Mesendoderm (in vitro differentiated cells): ENCODE measurements around the gene PMEL. TPM values are rescaled to one million over a fixed set of nuclear protein-coding genes. Genes with fewer than 3 reads are reported as not detected.

Source experiments
- DNase-seq: peaks from one replicate; pipeline ENCODE4 v3.0.0; 2013
- H2AK5ac ChIP-seq: 2 replicates; pipeline ENCODE4 v1.6.1; 2013; ENCODE audit warnings: low read length, inconsistent platforms
- H2BK120ac ChIP-seq: 2 replicates; pipeline ENCODE4 v1.6.1; 2013; ENCODE audit warnings: low read depth, mild to moderate bottlenecking, low read length, moderate library complexity, mixed read lengths
- H2BK15ac ChIP-seq: replicated peaks from 2 replicates; pipeline ENCODE4 v1.6.1; 2013; ENCODE audit warnings: low read depth, mild to moderate bottlenecking, moderate library complexity
- H2BK5ac ChIP-seq: 2 replicates; pipeline ENCODE4 v1.6.1; 2013; ENCODE audit warnings: low read length, inconsistent platforms
- H3K18ac ChIP-seq: 2 replicates; pipeline ENCODE4 v1.6.1; 2013; ENCODE audit warnings: mild to moderate bottlenecking, low read length, mixed read lengths
- H3K23ac ChIP-seq: one replicate; pipeline ENCODE4 v1.6.1; 2013; ENCODE audit warnings: low read length
- H3K27ac ChIP-seq: 2 replicates; pipeline ENCODE4 v1.5.1; 2013; ENCODE audit warnings: low read depth, mild to moderate bottlenecking, inconsistent platforms, low read length, moderate library complexity
- H3K27me3 ChIP-seq: 2 replicates; pipeline ENCODE4 v1.6.1; 2013; ENCODE audit warnings: low read length, control low read depth, mild to moderate bottlenecking, inconsistent platforms; ENCODE audit not compliant: insufficient read depth, poor library complexity
- H3K36me3 ChIP-seq: 2 replicates; pipeline ENCODE4 v1.6.1; 2013; ENCODE audit warnings: low read length, inconsistent platforms; ENCODE audit not compliant: control insufficient read depth, insufficient read depth
- H3K4ac ChIP-seq: one replicate; pipeline ENCODE4 v1.6.1; 2013; ENCODE audit warnings: low read depth, mild to moderate bottlenecking, low read length, moderate library complexity
- H3K4me1 ChIP-seq: 2 replicates; pipeline ENCODE4 v1.6.1; 2013; ENCODE audit warnings: low read depth, low read length, inconsistent platforms; ENCODE audit not compliant: control insufficient read depth
- H3K4me2 ChIP-seq: 2 replicates; pipeline ENCODE4 v1.6.1; 2013; ENCODE audit warnings: low read length
- H3K4me3 ChIP-seq: 2 replicates; pipeline ENCODE4 v1.5.1; 2013; ENCODE audit warnings: mild to moderate bottlenecking, low read length
- H3K56ac ChIP-seq: one replicate; pipeline ENCODE4 v1.6.1; 2013; ENCODE audit warnings: low read length
- H3K79me1 ChIP-seq: 2 replicates; pipeline ENCODE4 v1.6.1; 2013; ENCODE audit warnings: low read length, inconsistent platforms
- H3K79me2 ChIP-seq: 2 replicates; pipeline ENCODE4 v1.6.1; 2013; ENCODE audit warnings: mild to moderate bottlenecking, low read length; ENCODE audit not compliant: control insufficient read depth, insufficient read depth
- H3K9ac ChIP-seq: 2 replicates; pipeline ENCODE4 v1.6.1; 2013; ENCODE audit warnings: low read length, inconsistent platforms
- H4K5ac ChIP-seq: one replicate; pipeline ENCODE4 v1.6.1; 2013; ENCODE audit warnings: low read length
- H4K8ac ChIP-seq: one replicate; pipeline ENCODE4 v1.6.1; 2013; ENCODE audit warnings: low read depth, mild to moderate bottlenecking, control low read depth, low read length, moderate library complexity
- WGBS: extraction: QIAGEN DNeasy Blood & Tissue Kit; methylation state at CpG from one replicate; pipeline ENCODE4 v1.1.7; 2013; ENCODE audit warnings: low lambda C conversion rate, missing lambda C conversion rate; ENCODE audit not compliant: insufficient coverage; ENCODE audit errors: extremely low coverage; 5-methylcytosine and 5-hydroxymethylcytosine counted together
- polyA plus RNA-seq, 2 experiments: library from polyadenylated mRNA; stranded (reverse); fragments of 200-250 nt; gene quantifications; one replicate each; pipeline ENCODE4 v1.2.3, GENCODE V29; 2013

The PMEL gene
- polyA plus RNA-seq (2013, experiment 1 of 2) = 24.6 TPM
- polyA plus RNA-seq (2013, experiment 2 of 2) = 23.0 TPM

DNA sequence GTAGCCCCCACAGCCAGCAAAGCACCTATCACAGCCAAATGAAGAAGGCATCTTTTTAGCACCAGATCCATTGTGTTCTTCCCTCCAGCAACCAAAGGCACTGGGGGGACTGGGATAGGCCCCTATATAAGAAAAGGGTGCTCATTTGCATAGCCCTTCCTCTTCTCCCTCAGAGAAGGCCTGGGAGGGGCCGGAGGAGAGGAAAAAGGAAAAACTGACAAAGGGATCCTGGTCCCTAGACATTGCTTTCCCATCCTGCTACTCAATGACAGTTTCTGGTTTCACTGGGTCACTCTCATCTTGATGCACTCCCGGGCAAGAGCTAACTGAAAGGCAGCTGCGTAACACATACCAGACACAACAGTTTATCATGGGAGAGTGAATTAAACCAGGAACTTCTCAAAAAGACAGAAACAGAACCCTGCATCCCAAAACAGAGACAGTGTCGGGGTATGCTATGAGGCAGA, at the start of gene PMEL:
TSS of gene PMEL (minus strand) at position 102 of the 467 bp plus-strand sequence. CDS start at position 71, 31 bp downstream.
- peaks cover 8% of the 10 kb centered on the region for H3K79me1 ChIP-seq
- peak within 1 kb of the TSS; percentile 76 for H2BK5ac ChIP-seq
- H3K9ac ChIP-seq = peak within 1 kb of the TSS; percentile 92
- H4K5ac ChIP-seq = no peak within 1 kb of the TSS
- H3K27ac ChIP-seq = peak within 1 kb of the TSS; percentile 84
- H3K18ac ChIP-seq = peak within 1 kb of the TSS; percentile 91
- no peak within 1 kb of the TSS for H3K4ac ChIP-seq
- no peak within 1 kb of the TSS for H4K8ac ChIP-seq
- H3K27me3 ChIP-seq = no peaks in the 10 kb centered on the region
- H3K23ac ChIP-seq = no peak within 1 kb of the TSS
- peak within 1 kb of the TSS; percentile 93 for H3K56ac ChIP-seq
- H3K4me3 ChIP-seq = peak within 1 kb of the TSS; percentile 86
- peaks cover 15% of the 10 kb centered on the region for H3K79me2 ChIP-seq
- H3K4me1 ChIP-seq = peaks cover 16% of the 10 kb centered on the region
- H2BK15ac ChIP-seq = no peak within 1 kb of the TSS
- DNase-seq = peak; percentile 56
- peak within 1 kb of the TSS; percentile 93 for H3K4me2 ChIP-seq
- H2AK5ac ChIP-seq = no peak within 1 kb of the TSS
- WGBS = no CpG with 5 or more reads among the region's 4 CpGs
- H3K36me3 ChIP-seq = peaks cover 2% of the 10 kb centered on the region
- no peak within 1 kb of the TSS for H2BK120ac ChIP-seq

DNA sequence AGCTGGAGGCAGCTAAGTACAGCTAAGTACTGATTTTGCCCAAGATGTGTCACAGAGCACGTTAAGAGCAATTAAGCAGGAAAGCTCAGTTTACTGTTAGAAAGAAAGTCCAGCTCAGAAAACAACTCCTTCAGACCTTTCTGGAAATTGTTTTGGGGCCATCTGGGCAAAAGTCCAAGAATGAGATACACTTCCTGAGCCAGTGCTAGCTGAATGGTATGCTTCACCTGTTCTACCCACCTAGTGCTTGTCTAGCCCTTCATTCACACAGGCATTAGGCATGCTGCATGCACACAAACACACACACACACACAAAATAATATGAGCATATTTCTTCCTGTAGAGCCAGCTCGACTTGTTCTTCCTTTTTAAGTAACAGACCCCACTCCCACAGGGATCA, 48.4 kb upstream of the PMEL start:
- H2BK120ac ChIP-seq = no peak overlapping the region
- no peak overlapping the region for H3K23ac ChIP-seq
- H2AK5ac ChIP-seq = no peak overlapping the region
- H3K18ac ChIP-seq = no peak overlapping the region
- H3K79me2 ChIP-seq = no peaks in the 10 kb centered on the region
- no peaks in the 10 kb centered on the region for H3K36me3 ChIP-seq
- no peak for DNase-seq
- no peak overlapping the region for H3K9ac ChIP-seq
- H4K8ac ChIP-seq = no peak overlapping the region
- H3K4me2 ChIP-seq = no peak overlapping the region
- no peak overlapping the region for H3K27ac ChIP-seq
- H3K4me1 ChIP-seq = no peaks in the 10 kb centered on the region
- H3K79me1 ChIP-seq = no peaks in the 10 kb centered on the region
- no peak overlapping the region for H4K5ac ChIP-seq
- H3K56ac ChIP-seq = no peak overlapping the region
- WGBS = no CpG with 5 or more reads among the region's 2 CpGs
- H3K27me3 ChIP-seq = no peaks in the 10 kb centered on the region
- H3K4ac ChIP-seq = no peak overlapping the region
- H2BK15ac ChIP-seq = no peak overlapping the region
- H3K4me3 ChIP-seq = no peak overlapping the region
- no peak overlapping the region for H2BK5ac ChIP-seq

- H3K4me1 ChIP-seq = no peaks in the 10 kb centered on the region
- DNase-seq = no peak
- H3K9ac ChIP-seq = no peak overlapping the region
- no peaks in the 10 kb centered on the region for H3K79me1 ChIP-seq
- H2BK120ac ChIP-seq = no peak overlapping the region
- no peaks in the 10 kb centered on the region for H3K36me3 ChIP-seq
- no peak overlapping the region for H3K4ac ChIP-seq
- H2BK5ac ChIP-seq = no peak overlapping the region
- H3K27me3 ChIP-seq = no peaks in the 10 kb centered on the region
- whole genome bisulfite sequencing = no CpG with 5 or more reads among the region's 5 CpGs
- H3K18ac ChIP-seq = no peak overlapping the region
- no peaks in the 10 kb centered on the region for H3K79me2 ChIP-seq
- no peak overlapping the region for H3K4me3 ChIP-seq
- no peak overlapping the region for H3K27ac ChIP-seq
- no peak overlapping the region for H3K56ac ChIP-seq
- H4K8ac ChIP-seq = no peak overlapping the region
- no peak overlapping the region for H4K5ac ChIP-seq
- H2BK15ac ChIP-seq = no peak overlapping the region
- H3K4me2 ChIP-seq = no peak overlapping the region
- no peak overlapping the region for H3K23ac ChIP-seq
- no peak overlapping the region for H2AK5ac ChIP-seq
Observed at GRCh38 chr12:56013482-56013881, 47.6 kb upstream of the PMEL start.

DNA sequence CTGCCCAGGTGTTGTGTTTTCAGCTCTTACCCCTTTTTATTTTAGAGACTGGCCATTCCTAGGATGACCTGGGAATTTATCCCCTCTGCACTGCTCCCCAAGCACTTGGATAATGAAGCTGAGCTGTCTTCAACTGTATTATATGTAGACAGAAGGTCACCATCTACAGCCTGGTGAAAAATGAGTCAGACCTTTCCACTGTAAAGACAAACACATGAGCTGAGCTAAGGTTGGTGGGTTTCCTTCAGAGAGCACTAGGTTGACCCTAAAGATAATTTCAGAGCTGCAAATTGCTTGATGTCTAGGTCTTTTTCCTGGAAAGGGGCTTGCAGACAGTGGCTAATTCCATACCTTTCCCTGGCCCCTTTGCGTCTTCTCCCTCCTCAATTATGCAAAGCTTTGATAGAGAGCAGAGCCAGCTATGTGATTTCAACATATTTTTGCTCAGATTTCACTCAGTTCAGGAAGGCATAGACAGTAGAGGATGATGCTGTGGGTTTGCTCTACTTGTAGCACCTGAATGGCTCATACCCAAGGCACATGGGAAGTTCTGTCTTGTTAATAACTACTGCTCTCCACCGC, 45.8 kb upstream of the PMEL start:
- no peak overlapping the region for H3K56ac ChIP-seq

DNA sequence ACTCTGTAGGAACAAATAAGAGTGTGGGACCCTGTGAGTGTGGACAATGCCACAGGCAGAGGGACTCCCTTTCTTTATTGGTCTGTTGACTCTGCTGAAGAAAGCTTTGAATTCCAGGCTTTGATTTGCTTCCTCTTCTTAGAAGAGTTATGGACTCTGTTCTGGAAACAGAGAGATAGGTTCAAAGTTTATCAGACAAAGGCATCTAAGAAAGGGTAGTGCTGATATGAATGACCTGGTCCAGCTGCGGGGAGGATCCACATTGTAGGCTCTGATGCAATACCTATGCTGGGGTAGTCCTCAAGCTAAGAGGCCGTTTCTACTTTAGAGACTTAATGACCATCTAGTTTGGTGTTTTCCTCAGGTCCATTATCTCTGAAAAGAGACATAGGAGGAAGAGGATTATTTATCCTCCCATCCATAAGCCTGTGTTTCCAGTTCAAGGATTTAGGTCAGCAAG, 44.3 kb upstream of the PMEL start:
- Histone ChIP-seq H4K8ac (no peak overlapping the region), H3K4me2 (no peak overlapping the region), H2BK120ac (no peak overlapping the region), H3K36me3 (no peaks in the 10 kb centered on the region), H4K5ac (no peak overlapping the region), H3K23ac (no peak overlapping the region), H3K79me1 (no peaks in the 10 kb centered on the region), H3K9ac (no peak overlapping the region), H2BK15ac (no peak overlapping the region), H3K79me2 (no peaks in the 10 kb centered on the region), H2BK5ac (no peak overlapping the region), H3K4me3 (no peak overlapping the region), H3K56ac (no peak overlapping the region), H3K27ac (no peak overlapping the region), H3K27me3 (no peaks in the 10 kb centered on the region), H3K4me1 (no peaks in the 10 kb centered on the region), H2AK5ac (no peak overlapping the region), H3K4ac (no peak overlapping the region), H3K18ac (no peak overlapping the region)
- no peak for DNase-seq
- WGBS = no CpG with 5 or more reads among the region's 2 CpGs

More for the DNA sequence above, 45.8 kb upstream of the PMEL start:
- no peak overlapping the region for H2BK15ac ChIP-seq
- H3K4ac ChIP-seq = no peak overlapping the region
- H3K27ac ChIP-seq = no peak overlapping the region
- WGBS = no CpG with 5 or more reads among the region's 2 CpGs
- no peaks in the 10 kb centered on the region for H3K4me1 ChIP-seq
- no peak overlapping the region for H3K4me3 ChIP-seq
- H3K79me2 ChIP-seq = no peaks in the 10 kb centered on the region
- H3K27me3 ChIP-seq = no peaks in the 10 kb centered on the region
- H2BK120ac ChIP-seq = no peak overlapping the region
- H3K18ac ChIP-seq = no peak overlapping the region
- no peaks in the 10 kb centered on the region for H3K36me3 ChIP-seq
- no peaks in the 10 kb centered on the region for H3K79me1 ChIP-seq
- no peak overlapping the region for H3K23ac ChIP-seq
- H2AK5ac ChIP-seq = no peak overlapping the region
- no peak overlapping the region for H4K5ac ChIP-seq
- no peak overlapping the region for H2BK5ac ChIP-seq
- no peak overlapping the region for H3K4me2 ChIP-seq
- no peak for DNase-seq
- no peak overlapping the region for H4K8ac ChIP-seq
- H3K9ac ChIP-seq = no peak overlapping the region
